Endothelial cell of umbilical vein (primary cell): ENCODE results near the gene BLOC1S6. TPM values are rescaled to one million over a fixed set of nuclear protein-coding genes. Genes with fewer than 3 reads are reported as not detected.

Experiments
- BruUV-seq: library from RNA; stranded (reverse); fragments of 400-500 nt; replicated peaks from 2 replicates; lab custom pipeline; 2021; lab: Mats Ljungman, UMichigan
- CTCF ChIA-PET: fragments of 300-600, 350-600 bp; sonication (Branson Sonifier 250); formaldehyde crosslinking; loops from one replicate; lab custom pipeline; 2021; ENCODE audit warnings: antibody characterized with exemption, inconsistent platforms; lab: Charles Lee
- POLR2A ChIA-PET: fragments of 300-600, 350-600 bp; sonication (Branson Sonifier 250); formaldehyde crosslinking; loops from one replicate; lab custom pipeline; 2021; ENCODE audit warnings: antibody characterized with exemption, inconsistent platforms; lab: Charles Lee
- DNase-seq: peaks from one replicate; pipeline ENCODE4 v3.0.0-alpha.2; 2011; ENCODE audit warnings: low read depth, low spot score
- FAIRE-seq: peaks from 2 replicates; lab custom pipeline; 2011; peaks lifted over from hg19 to GRCh38; lab: Jason Lieb, UNC
- H2AFZ ChIP-seq: 2 replicates; pipeline ENCODE4 v1.6.0; 2012; ENCODE audit warnings: low read depth, low read length, control low read depth, inconsistent platforms
- H3K27ac ChIP-seq: 2 replicates; pipeline ENCODE4 v1.5.1; 2011; ENCODE audit warnings: low read depth, mild to moderate bottlenecking, control low read depth, low read length, moderate library complexity; ENCODE audit not compliant: insufficient read depth
- H3K27me3 ChIP-seq, 2 experiments: 2 replicates each; pipeline versions ENCODE4 v1.6.0 to v1.6.1; 2011; ENCODE audit warnings: low read length in 2 of 2, mixed read lengths in 1 of 2; ENCODE audit not compliant: control insufficient read depth in 2 of 2, insufficient read depth in 2 of 2
- H3K36me3 ChIP-seq, 2 experiments: 2 replicates in 1 of 2; 3 replicates in 1 of 2; pipeline ENCODE4 v1.5.1; 2011; ENCODE audit warnings: low read length in 2 of 2, mild to moderate bottlenecking in 1 of 2, moderate library complexity in 1 of 2; ENCODE audit not compliant: control insufficient read depth in 2 of 2, insufficient read depth in 2 of 2; ENCODE audit errors: extremely low read depth in 1 of 2
- H3K4me1 ChIP-seq: 3 replicates; pipeline ENCODE4 v1.5.1; 2011; ENCODE audit warnings: mild to moderate bottlenecking, low read length; ENCODE audit not compliant: control insufficient read depth, insufficient read depth; ENCODE audit errors: extremely low read depth
- H3K4me2 ChIP-seq: 2 replicates; pipeline ENCODE4 v1.6.1; 2011; ENCODE audit warnings: low read length, control low read depth, mixed read lengths; ENCODE audit not compliant: insufficient read depth
- H3K4me3 ChIP-seq, 3 experiments: fragments of 200-600 bp in 1 of 3; sonication (generic), shearing (Covaris generic) in 1 of 3; replicated peaks in 1 of 3; 2 replicates each; pipeline ENCODE4 v1.5.1; 2011 to 2016; ENCODE audit warnings: control low read depth in 3 of 3, low read length in 3 of 3, mild to moderate bottlenecking in 2 of 3, inconsistent platforms in 1 of 3, low read depth in 1 of 3, moderate library complexity in 1 of 3; ENCODE audit not compliant: insufficient read depth in 1 of 3
- H3K79me2 ChIP-seq: 2 replicates; pipeline ENCODE4 v1.6.0; 2012; ENCODE audit warnings: low read length, inconsistent platforms; ENCODE audit not compliant: control insufficient read depth, insufficient read depth
- H3K9ac ChIP-seq: replicated peaks from 2 replicates; pipeline ENCODE3; 2011; ENCODE audit warnings: low read length, control low read depth; ENCODE audit not compliant: insufficient read depth; ENCODE audit errors: extremely low read depth
- H3K9me1 ChIP-seq: replicated peaks from 3 replicates; pipeline ENCODE4 v1.6.0; 2011; ENCODE audit warnings: mild to moderate bottlenecking, low read length; ENCODE audit not compliant: control insufficient read depth, insufficient read depth; ENCODE audit errors: extremely low read depth
- H3K9me3 ChIP-seq: replicated peaks from 2 replicates; pipeline ENCODE4 v1.5.1; 2012; ENCODE audit warnings: low read length, inconsistent platforms; ENCODE audit not compliant: control insufficient read depth, insufficient read depth
- H4K20me1 ChIP-seq: replicated peaks from 2 replicates; pipeline ENCODE3; 2011; ENCODE audit warnings: mild to moderate bottlenecking, low read length; ENCODE audit not compliant: control insufficient read depth, insufficient read depth; ENCODE audit errors: extremely low read depth
- EZH2 ChIP-seq: IDR thresholded peaks from 2 replicates; pipeline ENCODE4 v1.6.1; 2012; ENCODE audit warnings: borderline replicate concordance, low read depth, mild to moderate bottlenecking, moderate library complexity, low read length, inconsistent platforms; ENCODE audit not compliant: severe bottlenecking
- FOS ChIP-seq: IDR thresholded peaks from 2 replicates; pipeline ENCODE4 v1.6.1; 2011; ENCODE audit warnings: mild to moderate bottlenecking, low read length, moderate library complexity, borderline replicate concordance; ENCODE audit not compliant: insufficient read depth
- GATA2 ChIP-seq: IDR thresholded peaks from 2 replicates; pipeline ENCODE4 v1.7.0; 2011; ENCODE audit warnings: low read depth, mild to moderate bottlenecking, moderate library complexity, mixed read lengths, low read length; ENCODE audit not compliant: insufficient read length, insufficient read depth
- JUN ChIP-seq: IDR thresholded peaks from 2 replicates; pipeline ENCODE4 v1.6.1; 2011; ENCODE audit warnings: borderline replicate concordance, low read depth; ENCODE audit not compliant: insufficient read length, insufficient read depth
- MYC ChIP-seq: IDR thresholded peaks from one replicate; pipeline ENCODE4 v1.6.1; 2011; ENCODE audit warnings: mild to moderate bottlenecking, low read depth, low read length
- POLR2A ChIP-seq: IDR thresholded peaks from 2 replicates; pipeline ENCODE4 v1.6.1; 2012; ENCODE audit warnings: low read depth, mild to moderate bottlenecking, control low read depth, low read length
- POLR2AphosphoS5 ChIP-seq: IDR thresholded peaks from 2 replicates; pipeline ENCODE4 v1.6.1; 2012; ENCODE audit warnings: low read depth, mild to moderate bottlenecking, control low read depth, low read length, moderate library complexity; ENCODE audit not compliant: insufficient read depth
- dilution Hi-C: fragments of 300-500 bp; cut with MboI; formaldehyde crosslinking; loops from one replicate; pipeline ENCODE4 v1.15.0; 2019; ENCODE audit warnings: low sequenced_read_pairs; ENCODE audit not compliant: extremely low pct_ligation_motif_present
- intact Hi-C: fragments of 100-400 bp; cut with micrococcal nuclease; formaldehyde crosslinking; loops from one replicate; pipeline ENCODE4 v1.10.0; 2022
- polyA plus RNA-seq, 4 experiments: library from polyadenylated mRNA; depleted of rRNA in 3 of 4; stranded (reverse) in 3 of 4; unstranded in 1 of 4; fragments of >200 nt; gene quantifications; 2 replicates each; pipeline versions ENCODE4 v1.2.1 to v1.2.3, GENCODE V29; 2011 to 2012; ENCODE audit warnings: missing spikeins in 1 of 4
- total RNA-seq: library from RNA; stranded (reverse); gene quantifications from 2 replicates; pipeline ENCODE4 v1.2.3, GENCODE V29; 2021
- TF ChIP-seq, protein P1 (sequence below): IDR thresholded peaks from 2 replicates; pipeline ENCODE4 v1.6.1; 2011; ENCODE audit not compliant: insufficient read depth, insufficient read length
- TF ChIP-seq, protein P2 (sequence below), 2 donors: IDR thresholded peaks; 1 replicate in 1 of 2; 2 replicates in 1 of 2; pipeline ENCODE4 v1.5.1; 2011; ENCODE audit warnings: low read length in 2 of 2, mild to moderate bottlenecking in 2 of 2, moderate library complexity in 2 of 2, control low read depth in 1 of 2, inconsistent platforms in 1 of 2, low read depth in 1 of 2; ENCODE audit not compliant: insufficient read depth in 1 of 2; ENCODE audit errors: extremely low read depth in 1 of 2

Gene BLOC1S6
- total and polyA plus RNA-seq, 2 donors (not counting 3 experiments of a cell fraction or from before 2014, with no cell fraction given), result 8.2 to 39.2 TPM

DNA sequence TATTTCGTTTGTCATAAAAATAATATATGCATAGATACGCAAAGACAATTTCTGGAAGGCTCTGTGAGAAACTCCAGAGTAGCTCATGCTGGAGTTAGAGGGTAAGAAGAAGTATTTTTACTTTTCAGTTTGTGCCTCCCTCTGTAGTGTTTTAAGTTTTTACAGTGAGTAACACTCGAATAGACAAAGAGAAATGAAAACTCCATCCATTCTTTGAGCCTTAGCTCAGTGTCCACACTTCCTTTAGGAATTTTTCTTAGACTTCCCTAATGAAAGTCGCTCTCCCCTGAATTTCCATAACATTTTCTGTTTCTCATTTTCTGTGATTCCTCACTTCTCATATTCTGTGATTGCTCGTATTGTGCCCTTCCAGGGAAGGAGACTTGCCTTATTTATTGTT, 2.1 kb downstream of the BLOC1S6 start:
- Histone ChIP-seq H3K27ac (no peak overlapping the region), H3K36me3 (no peaks in the 10 kb centered on the region), H3K4me3 (no peak overlapping the region), H4K20me1 (no peaks in the 10 kb centered on the region), H3K9me1 (no peaks in the 10 kb centered on the region), H3K4me2 (peak overlapping the region; percentile 97), H3K4me1 (peaks cover 30% of the 10 kb centered on the region), H3K79me2 (peaks cover 46% of the 10 kb centered on the region), H2AFZ (no peak overlapping the region), H3K9me3 (no peaks in the 10 kb centered on the region), H3K27me3 (no peaks in the 10 kb centered on the region), H3K9ac (no peak overlapping the region)
- POLR2A ChIA-PET, result no interaction called here
- dilution Hi-C loops, result no loop called here
- CTCF ChIA-PET, result interaction anchor here (0.7 to 6.0 kb wide), 7 partner anchors 15 to 159 kb away, joined by 3 to 47 read pairs (median 6); no protein-coding TSS in a partner anchor
- intact Hi-C loops, result no loop called here
- no TSS peak for BruUV-seq
- FAIRE-seq (no peak), DNase-seq (no peak)
- no peak for TF ChIP-seq POLR2AphosphoS5
- TF ChIP-seq POLR2A, result no peak
- no peak for TF ChIP-seq EZH2

DNA sequence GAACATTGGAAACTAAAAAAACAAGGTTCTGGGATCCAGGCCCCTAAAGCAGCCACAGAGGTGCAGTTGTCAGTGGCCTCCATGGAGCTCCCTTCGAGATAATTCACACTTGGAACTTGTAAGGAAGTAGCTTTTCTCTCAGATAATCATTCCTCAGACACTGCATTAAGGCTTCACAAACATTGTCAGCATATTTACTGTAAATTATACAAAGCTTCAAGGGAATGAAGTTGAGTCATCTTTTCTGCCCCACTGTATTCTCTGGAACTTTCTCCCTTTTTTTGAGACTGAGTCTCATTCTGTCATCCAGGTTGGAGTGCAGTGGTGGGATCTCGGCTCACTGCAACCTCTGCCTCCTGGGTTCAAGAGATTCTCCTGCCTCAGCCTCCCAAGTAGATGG, 7.1 kb downstream of the BLOC1S6 start:
- no peaks in the 10 kb centered on the region for H4K20me1 ChIP-seq
- TF ChIP-seq POLR2A, result no peak
- TF ChIP-seq MYC, result no peak
- TF ChIP-seq FOS, result no peak
- TF ChIP-seq POLR2AphosphoS5, result no peak
- TF ChIP-seq EZH2, result no peak
- TF ChIP-seq, protein P1, sequence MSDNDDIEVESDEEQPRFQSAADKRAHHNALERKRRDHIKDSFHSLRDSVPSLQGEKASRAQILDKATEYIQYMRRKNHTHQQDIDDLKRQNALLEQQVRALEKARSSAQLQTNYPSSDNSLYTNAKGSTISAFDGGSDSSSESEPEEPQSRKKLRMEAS, result no peak
- TF ChIP-seq, protein P2, sequence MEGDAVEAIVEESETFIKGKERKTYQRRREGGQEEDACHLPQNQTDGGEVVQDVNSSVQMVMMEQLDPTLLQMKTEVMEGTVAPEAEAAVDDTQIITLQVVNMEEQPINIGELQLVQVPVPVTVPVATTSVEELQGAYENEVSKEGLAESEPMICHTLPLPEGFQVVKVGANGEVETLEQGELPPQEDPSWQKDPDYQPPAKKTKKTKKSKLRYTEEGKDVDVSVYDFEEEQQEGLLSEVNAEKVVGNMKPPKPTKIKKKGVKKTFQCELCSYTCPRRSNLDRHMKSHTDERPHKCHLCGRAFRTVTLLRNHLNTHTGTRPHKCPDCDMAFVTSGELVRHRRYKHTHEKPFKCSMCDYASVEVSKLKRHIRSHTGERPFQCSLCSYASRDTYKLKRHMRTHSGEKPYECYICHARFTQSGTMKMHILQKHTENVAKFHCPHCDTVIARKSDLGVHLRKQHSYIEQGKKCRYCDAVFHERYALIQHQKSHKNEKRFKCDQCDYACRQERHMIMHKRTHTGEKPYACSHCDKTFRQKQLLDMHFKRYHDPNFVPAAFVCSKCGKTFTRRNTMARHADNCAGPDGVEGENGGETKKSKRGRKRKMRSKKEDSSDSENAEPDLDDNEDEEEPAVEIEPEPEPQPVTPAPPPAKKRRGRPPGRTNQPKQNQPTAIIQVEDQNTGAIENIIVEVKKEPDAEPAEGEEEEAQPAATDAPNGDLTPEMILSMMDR (IDR thresholded peaks at IDR 0.05; ENCODE audit: extremely low read depth in 1 of 2, insufficient read depth in 1 of 2, low read depth in 1 of 2, low read length in 2 of 2), result no peak
- no peak for TF ChIP-seq JUN
- no peak for TF ChIP-seq GATA2
- BruUV-seq, result no TSS peak
- no peak overlapping the region for H3K4me3 ChIP-seq
- peaks cover 12% of the 10 kb centered on the region for H3K4me1 ChIP-seq
- H3K27me3 ChIP-seq, result no peaks in the 10 kb centered on the region
- H3K36me3 ChIP-seq, result no peaks in the 10 kb centered on the region
- no peak overlapping the region for H2AFZ ChIP-seq
- no peak overlapping the region for H3K4me2 ChIP-seq
- no peaks in the 10 kb centered on the region for H3K9me1 ChIP-seq
- no peak overlapping the region for H3K9ac ChIP-seq
- H3K9me3 ChIP-seq, result no peaks in the 10 kb centered on the region
- FAIRE-seq (no peak), DNase-seq (no peak)
- no peak overlapping the region for H3K27ac ChIP-seq
- ChIA-PET CTCF (interaction anchor here (0.7 to 2.7 kb wide), 4 partner anchors 17 to 137 kb away, joined by 3 to 17 read pairs (median 4); no protein-coding TSS in a partner anchor), POLR2A (no interaction called here)
- peaks cover 46% of the 10 kb centered on the region for H3K79me2 ChIP-seq
- dilution Hi-C loops, result no loop called here
- intact Hi-C loops, result no loop called here
